Ishikawa (cell line): ENCODE results near the gene ACSL1.

Experiments
- EGR1 ChIP-seq: IDR thresholded peaks from 2 replicates; pipeline ENCODE4 v1.6.1; 2012
- MAX ChIP-seq: IDR thresholded peaks from 2 replicates; pipeline ENCODE4 v1.6.1; 2012

GRCh38 chr4:184849185-184849584 is 23.4 kb upstream of the ACSL1 start:
- TF ChIP-seq EGR1 (no peak), MAX (no peak)
